ENCODE results near the gene CLCN5.

GRCh38 chrX:49951524-49952193 is 29.3 kb downstream of the CLCN5 start:
- TF ChIP-seq CTCF (IDR thresholded peaks at IDR 0.05): no peak
- TF ChIP-seq EP300 (IDR thresholded peaks at IDR 0.05): no peak
